Stimulated activated CD8-positive, alpha-beta memory T cell treated with anti-CD3 and anti-CD28 coated beads, Interleukin-7, amount 100 ng/mL, for 48 hours (primary cell): ENCODE measurements around the gene LAMA5.

ENCODE experiments used
- DNase-seq, 2 donors: peaks; one replicate each; pipeline ENCODE4 v3.0.0-alpha.2; 2020; ENCODE audit warnings: low read depth in 1 of 2; ENCODE audit errors: extremely low read depth in 1 of 2

LAMA5 gene

DNA sequence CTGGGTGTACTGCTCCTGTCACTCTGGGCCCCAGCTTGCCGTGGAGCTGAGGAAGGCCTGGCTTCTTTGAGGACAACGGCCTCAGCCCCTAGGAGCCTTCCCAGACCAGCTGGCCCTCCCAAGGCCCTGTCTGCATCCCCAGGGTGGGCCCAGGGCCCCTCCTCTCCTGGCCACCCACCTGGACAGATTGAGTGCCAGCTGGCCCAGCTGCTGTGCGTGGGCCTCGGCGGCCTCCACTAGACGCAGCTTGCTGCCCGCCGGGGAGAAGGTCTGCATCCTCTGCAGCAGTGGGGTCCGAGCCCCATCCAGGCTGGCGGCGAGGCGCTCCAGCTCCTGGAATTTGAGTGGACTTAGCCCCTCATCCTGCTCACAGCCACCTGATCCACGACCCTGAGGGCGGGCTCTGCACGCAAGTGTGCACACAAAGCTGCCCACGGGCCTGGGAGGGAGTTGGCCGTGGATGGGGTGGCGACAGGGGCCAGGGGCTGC, 49.9 kb downstream of the LAMA5 start:
- no peak for DNase-seq

GRCh38 chr20:62316331-62317166, 50.6 kb downstream of the LAMA5 start:
- no peak for DNase-seq

DNA sequence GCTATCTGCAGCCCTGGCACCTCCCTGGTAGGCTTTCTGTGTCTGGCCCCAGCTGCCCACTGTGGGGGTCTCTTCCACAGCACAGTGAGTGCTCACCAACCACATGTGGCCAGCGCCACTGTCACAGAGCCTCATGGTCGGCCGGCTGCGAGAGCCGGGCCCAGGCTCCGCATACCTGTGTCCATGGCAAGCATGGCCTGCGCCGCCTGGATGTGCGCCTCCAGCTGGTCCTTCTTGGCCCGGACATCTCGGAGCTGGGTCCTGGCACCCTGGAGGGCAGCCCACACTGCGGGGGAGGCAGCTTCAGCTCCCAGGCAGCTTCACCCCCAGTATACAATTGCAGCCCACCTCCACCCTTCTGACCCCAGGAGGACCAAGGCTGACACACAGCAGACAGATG, 51.3 kb downstream of the LAMA5 start:
- DNase-seq: no peak

GRCh38 chr20:62314711-62315302, 52.3 kb downstream of the LAMA5 start:
- DNase-seq: no peak

DNA sequence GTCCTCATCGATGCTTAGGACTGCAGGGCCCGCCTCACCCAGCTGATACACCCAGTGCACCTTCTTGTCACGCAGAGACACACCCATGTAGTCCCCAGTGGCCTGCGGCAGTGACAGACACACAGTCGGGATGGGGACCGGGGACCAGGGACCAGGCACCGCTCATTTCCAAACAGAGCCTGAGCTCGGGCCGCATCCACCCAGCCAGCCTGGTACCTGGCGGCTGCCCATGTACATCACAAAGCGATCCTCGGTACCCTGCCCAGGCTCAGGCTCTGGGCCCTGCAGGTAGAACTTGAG, 52.8 kb downstream of the LAMA5 start:
- no peak for DNase-seq

GRCh38 chr20:62313460-62314338, 53.4 kb downstream of the LAMA5 start:
- DNase-seq: no peak

- DNase-seq: no peak
Observed at GRCh38 chr20:62313021-62313420, 54.1 kb downstream of the LAMA5 start.

- DNase-seq: no peak
Observed at GRCh38 chr20:62312662-62312977, 54.5 kb downstream of the LAMA5 start.

GRCh38 chr20:62311832-62312661, 55.1 kb downstream of the LAMA5 start:
- no peak for DNase-seq

GRCh38 chr20:62311150-62311549, 56.0 kb downstream of the LAMA5 start:
- DNase-seq: no peak

- DNase-seq: no peak
Observed at GRCh38 chr20:62310757-62311121, 56.4 kb downstream of the LAMA5 start.

GRCh38 chr20:62309947-62310756, 57.0 kb downstream of the LAMA5 start:
- no peak for DNase-seq

GRCh38 chr20:62309198-62309944, 57.7 kb downstream of the LAMA5 start:
- DNase-seq: no peak

DNA sequence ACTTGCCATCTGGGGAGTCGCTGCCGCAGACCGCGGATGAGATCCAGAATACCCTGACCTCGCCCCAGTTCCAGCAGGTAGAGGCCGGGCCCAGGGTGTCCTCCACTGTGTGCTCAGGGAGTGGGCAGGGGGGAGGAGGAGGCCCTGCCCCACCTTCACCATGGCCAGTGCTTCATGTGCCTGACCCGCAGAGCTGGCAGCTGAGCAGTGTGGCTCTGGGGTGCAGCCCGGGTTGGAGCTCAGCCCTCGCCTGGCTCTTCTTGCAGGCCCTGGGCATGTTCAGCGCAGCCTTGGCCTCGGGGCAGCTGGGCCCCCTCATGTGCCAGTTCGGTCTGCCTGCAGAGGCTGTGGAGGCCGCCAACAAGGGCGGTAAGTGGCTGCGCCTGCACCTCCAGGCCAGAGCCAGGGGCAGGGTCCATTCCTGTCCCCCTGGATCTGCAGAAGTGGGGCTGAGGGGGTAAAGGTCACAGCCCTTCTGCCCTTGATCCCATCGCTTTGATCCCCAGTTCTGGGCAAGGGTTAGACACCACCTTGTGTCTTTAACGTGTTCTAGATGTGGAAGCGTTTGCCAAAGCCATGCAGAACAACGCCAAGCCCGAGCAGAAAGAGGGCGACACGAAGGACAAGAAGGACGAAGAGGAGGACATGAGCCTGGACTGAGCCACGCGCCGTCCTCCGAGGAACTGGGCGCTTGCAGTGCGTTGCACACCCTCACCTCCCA, 58.9 kb downstream of the LAMA5 start:
- DNase-seq: no peak

DNA sequence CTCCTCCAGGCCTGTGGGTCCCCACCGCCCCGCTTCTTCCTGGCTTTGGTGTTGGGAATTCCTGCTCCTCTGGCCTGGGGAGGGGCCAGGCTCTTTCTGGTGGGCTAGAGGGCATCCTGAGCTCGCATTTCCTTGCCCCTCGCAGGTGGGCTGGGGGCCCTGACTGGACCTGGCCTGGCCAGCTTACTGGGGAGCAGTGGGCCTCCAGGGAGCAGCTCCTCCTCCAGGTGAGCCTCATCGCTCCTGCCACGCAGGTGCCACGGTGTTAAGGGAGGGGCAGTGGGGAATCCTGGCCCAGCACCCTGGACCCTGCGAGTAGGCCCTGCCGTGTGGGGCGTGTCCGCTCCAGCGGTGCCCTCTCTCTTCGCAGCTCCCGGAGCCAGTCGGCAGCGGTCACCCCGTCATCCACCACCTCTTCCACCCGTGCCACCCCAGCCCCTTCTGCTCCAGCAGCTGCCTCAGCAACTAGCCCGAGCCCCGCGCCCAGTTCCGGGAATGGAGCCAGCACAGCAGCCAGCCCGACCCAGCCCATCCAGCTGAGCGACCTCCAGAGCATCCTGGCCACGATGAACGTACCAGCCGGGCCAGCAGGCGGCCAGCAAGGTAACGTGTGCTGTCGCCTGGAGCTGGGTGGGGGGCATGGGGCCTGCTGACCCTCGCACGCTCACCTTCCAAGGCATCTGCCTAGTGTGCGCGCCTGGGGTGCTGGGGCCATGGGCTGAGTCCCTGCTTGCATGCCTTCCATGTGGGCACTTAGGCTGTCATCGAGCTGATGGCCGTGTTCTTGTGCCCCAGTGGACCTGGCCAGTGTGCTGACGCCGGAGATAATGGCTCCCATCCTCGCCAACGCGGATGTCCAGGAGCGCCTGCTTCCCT, 59.6 kb downstream of the LAMA5 start:
- no peak for DNase-seq

DNA sequence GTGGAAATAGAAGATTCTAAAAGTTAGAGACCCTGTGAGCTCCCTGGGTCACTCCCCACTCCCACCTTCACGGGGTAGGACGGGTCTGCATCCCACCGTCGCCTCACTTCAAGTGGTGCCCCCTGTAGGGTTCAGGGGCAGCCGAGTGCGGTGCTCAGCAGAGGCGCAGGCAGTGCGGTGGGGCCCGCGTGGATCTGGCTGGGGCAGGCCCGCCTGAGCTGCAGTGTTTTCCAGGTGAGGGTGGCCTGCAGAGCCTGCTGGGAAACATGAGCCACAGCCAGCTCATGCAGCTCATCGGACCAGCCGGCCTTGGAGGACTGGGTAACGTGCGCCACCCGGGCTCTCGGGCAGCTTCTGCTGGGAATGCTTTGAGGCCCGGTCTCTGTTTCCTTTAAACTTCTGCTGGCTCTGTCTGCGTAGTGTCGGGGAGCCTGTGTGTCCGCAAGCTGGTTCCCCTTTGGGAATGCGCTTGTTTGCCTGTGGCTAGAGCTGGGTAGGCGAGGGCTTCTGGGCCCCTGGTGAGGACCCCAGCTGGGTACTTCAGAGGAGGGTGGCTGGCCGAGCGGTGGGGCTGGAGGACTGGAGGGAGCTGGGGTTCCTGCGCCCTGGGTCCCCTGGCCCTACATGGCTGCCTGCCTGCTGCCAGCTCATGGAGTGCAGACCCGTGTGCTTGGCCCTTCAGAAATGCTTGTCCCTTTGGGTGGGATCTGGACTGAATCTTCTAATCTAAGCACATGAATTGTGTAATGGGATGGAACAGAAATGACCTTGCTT, 60.5 kb downstream of the LAMA5 start:
- no peak for DNase-seq

DNA sequence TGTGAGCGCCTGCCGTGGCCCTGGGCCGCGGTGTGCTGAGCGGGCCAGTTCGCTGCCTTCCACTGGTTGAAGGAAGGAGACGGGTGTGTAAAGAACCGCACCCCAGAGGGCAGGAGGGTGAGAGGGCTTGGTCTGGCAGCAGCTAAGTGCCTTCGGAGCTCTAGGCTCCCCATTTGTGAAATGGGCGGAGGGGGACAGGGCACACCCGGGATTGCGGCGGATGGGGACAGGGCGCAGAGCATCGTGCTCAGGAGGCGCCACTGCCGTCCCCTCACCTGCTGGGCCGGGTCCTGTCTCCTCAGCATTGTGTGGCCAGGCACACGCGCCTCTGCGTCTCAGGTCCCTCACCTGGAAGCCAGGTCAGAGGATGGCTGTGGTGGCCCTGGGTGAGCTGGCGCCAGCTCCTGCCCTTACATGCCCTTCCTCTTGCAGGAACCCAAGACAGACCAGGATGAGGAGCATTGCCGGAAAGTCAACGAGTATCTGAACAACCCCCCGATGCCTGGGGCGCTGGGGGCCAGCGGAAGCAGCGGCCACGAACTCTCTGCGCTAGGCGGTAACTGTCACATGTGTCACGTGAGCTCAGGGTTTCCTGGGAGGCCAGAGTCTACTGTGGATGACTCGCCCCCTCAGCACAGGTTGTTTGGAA, 61.2 kb downstream of the LAMA5 start:
- no peak for DNase-seq
